K562 treated with DMSO at 1 percent for 48 hours (cell line): Measurements from ENCODE around the gene MS4A6A. TPM values are rescaled to one million over a fixed set of nuclear protein-coding genes. Genes with fewer than 3 reads are reported as not detected.

ENCODE experiments used
- total RNA-seq: library from RNA; unstranded; fragments of 300-600 nt; gene quantifications from 2 replicates; pipeline ENCODE4 v1.2.3, GENCODE V29; 2022; ENCODE audit warnings: low replicate concordance; ENCODE audit errors: extremely low read depth

The MS4A6A gene
- total RNA-seq: not detected in 2 replicates

GRCh38 chr11:60182541-60183330 lies at the start of gene MS4A6A:
MS4A6A (minus strand) TSS chr11:60183083; CDS start chr11:60181727, 1,356 bp downstream.

Other genes starting within 250 kb of the MS4A6A start
- gene OOSP1, start 244.7 kb downstream of the MS4A6A start, total RNA-seq: not detected in 2 replicates
- not detected in 2 replicates for gene OOSP4A, start 219.1 kb downstream of the MS4A6A start, total RNA-seq
- gene OOSP4B, start 165.9 kb downstream of the MS4A6A start, total RNA-seq: not detected in 2 replicates
- not detected in 2 replicates for gene OOSP2, start 142.7 kb downstream of the MS4A6A start, total RNA-seq
- not detected in 2 replicates for gene MS4A3, start 126.4 kb downstream of the MS4A6A start, total RNA-seq
- gene MS4A2, start 94.4 kb downstream of the MS4A6A start, total RNA-seq: not detected in 2 replicates
- not detected in 2 replicates for gene MS4A4E, start 60.1 kb upstream of the MS4A6A start, total RNA-seq
- not detected in 2 replicates for gene MS4A4A, start 97.6 kb upstream of the MS4A6A start, total RNA-seq
- gene MS4A6E, start 144.2 kb upstream of the MS4A6A start, total RNA-seq: not detected in 2 replicates
- gene MS4A7, start 195.4 kb upstream of the MS4A6A start, total RNA-seq: not detected in 2 replicates
- not detected in 2 replicates for gene MS4A14, start 213.4 kb upstream of the MS4A6A start, total RNA-seq
- not detected in 2 replicates for gene MS4A5, start 246.5 kb upstream of the MS4A6A start, total RNA-seq